ENCODE results near the gene COG1. TPM values are rescaled to one million over a fixed set of nuclear protein-coding genes. Genes with fewer than 3 reads are reported as not detected.

The COG1 gene
- polyA plus RNA-seq, 3 donors = 5.1 to 24.4 (median 8.0) TPM

- Histone ChIP-seq H3K27me3 (ENCODE audit: control insufficient read depth in 2 of 2, insufficient read depth in 2 of 2, low read length in 2 of 2) (no peaks in the 10 kb centered on the region), H3K79me2 (ENCODE audit: insufficient read depth, low read length) (no peaks in the 10 kb centered on the region), H3K4me2 (replicated peaks; ENCODE audit: extremely low read depth, low read length, poor library complexity, severe bottlenecking) (no peak overlapping the region), H3K27ac (ENCODE audit: low read depth in 1 of 2, low read length in 2 of 2) (no peak overlapping the region), H2AFZ (ENCODE audit: insufficient read depth, low read depth, low read length, poor library complexity, severe bottlenecking) (no peak overlapping the region), H4K20me1 (ENCODE audit: insufficient read depth, low read length) (no peaks in the 10 kb centered on the region), H3K4me1 (ENCODE audit: control insufficient read depth in 1 of 2, insufficient read depth in 2 of 2, low read length in 2 of 2) (peaks cover 24 to 27% of the 10 kb centered on the region in 2 donors), H3K36me3 (replicated peaks in 1 of 2; ENCODE audit: control insufficient read depth in 1 of 2, insufficient read depth in 2 of 2, low read length in 2 of 2) (no peaks in the 10 kb centered on the region), H3K9ac (ENCODE audit: insufficient read depth, low read length, poor library complexity, severe bottlenecking) (no peak overlapping the region), H3K9me3 (replicated peaks in 1 of 2; ENCODE audit: control insufficient read depth in 1 of 2, insufficient read depth in 1 of 2, low read length in 2 of 2) (no peaks in the 10 kb centered on the region), H3K4me3 (replicated peaks in 1 of 3; ENCODE audit: low read depth in 2 of 3, low read length in 3 of 3) (no peak overlapping the region)
- Mint-ChIP-seq H3K4me3 (no peak overlapping the region), H3K9me3 (no peaks in the 10 kb centered on the region), H3K27me3 (ENCODE audit: low read depth in 3 of 3) (no peaks in the 10 kb centered on the region), H3K36me3 (peaks cover 0 to 5% of the 10 kb centered on the region in 2 donors), H3K4me1 (peaks cover 26% of the 10 kb centered on the region), H3K27ac (no peak overlapping the region)
- TF ChIP-seq, protein P1, sequence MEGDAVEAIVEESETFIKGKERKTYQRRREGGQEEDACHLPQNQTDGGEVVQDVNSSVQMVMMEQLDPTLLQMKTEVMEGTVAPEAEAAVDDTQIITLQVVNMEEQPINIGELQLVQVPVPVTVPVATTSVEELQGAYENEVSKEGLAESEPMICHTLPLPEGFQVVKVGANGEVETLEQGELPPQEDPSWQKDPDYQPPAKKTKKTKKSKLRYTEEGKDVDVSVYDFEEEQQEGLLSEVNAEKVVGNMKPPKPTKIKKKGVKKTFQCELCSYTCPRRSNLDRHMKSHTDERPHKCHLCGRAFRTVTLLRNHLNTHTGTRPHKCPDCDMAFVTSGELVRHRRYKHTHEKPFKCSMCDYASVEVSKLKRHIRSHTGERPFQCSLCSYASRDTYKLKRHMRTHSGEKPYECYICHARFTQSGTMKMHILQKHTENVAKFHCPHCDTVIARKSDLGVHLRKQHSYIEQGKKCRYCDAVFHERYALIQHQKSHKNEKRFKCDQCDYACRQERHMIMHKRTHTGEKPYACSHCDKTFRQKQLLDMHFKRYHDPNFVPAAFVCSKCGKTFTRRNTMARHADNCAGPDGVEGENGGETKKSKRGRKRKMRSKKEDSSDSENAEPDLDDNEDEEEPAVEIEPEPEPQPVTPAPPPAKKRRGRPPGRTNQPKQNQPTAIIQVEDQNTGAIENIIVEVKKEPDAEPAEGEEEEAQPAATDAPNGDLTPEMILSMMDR (IDR thresholded peaks at IDR 0.05) = no peak
- 95% methylated on average over 5 of the region's 9 CpGs for WGBS (ENCODE audit: insufficient coverage)
- intact Hi-C loops (cut with micrococcal nuclease) = loop anchor here in 1 of 2 donors (10.0 kb wide), 1 partner anchor 632 kb away; no protein-coding TSS in a partner anchor
- DNase-seq = no peak
These were observed 5.6 kb upstream of the COG1 start for GRCh38 chr17:73187203-73187769.

DNA sequence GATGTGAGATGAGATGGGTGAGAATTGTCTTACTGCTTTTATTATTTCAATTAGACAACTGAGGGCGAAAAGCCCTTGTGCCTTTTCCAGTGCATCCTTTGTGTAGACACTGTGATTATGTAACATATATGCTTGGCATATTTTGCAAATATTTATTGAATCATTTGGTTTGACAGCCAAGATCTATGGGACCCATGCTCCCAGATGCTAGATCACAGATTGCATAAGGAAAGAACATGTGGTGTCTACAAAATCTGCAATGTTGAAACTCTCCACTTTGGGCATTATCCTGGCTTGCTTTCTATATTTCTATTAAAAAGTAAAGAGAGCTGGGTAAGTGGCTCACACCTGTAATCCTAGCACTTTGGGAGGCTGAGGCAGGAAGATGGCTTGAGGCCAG lies 4.8 kb upstream of the COG1 start:
- no peaks in the 10 kb centered on the region for H3K9me3 Mint-ChIP-seq
- H3K27ac Mint-ChIP-seq = no peak overlapping the region
- H4K20me1 ChIP-seq (ENCODE audit: insufficient read depth, low read length) = no peaks in the 10 kb centered on the region
- H3K36me3 Mint-ChIP-seq = peaks cover 0 to 5% of the 10 kb centered on the region in 2 donors
- no peaks in the 10 kb centered on the region for H3K27me3 ChIP-seq (ENCODE audit: control insufficient read depth in 2 of 2, insufficient read depth in 2 of 2, low read length in 2 of 2)
- H3K9ac ChIP-seq (ENCODE audit: insufficient read depth, low read length, poor library complexity, severe bottlenecking) = no peak overlapping the region
- peaks cover 26 to 27% of the 10 kb centered on the region in 2 donors for H3K4me1 ChIP-seq (ENCODE audit: control insufficient read depth in 1 of 2, insufficient read depth in 2 of 2, low read length in 2 of 2)
- no peaks in the 10 kb centered on the region for H3K27me3 Mint-ChIP-seq (ENCODE audit: low read depth in 3 of 3)
- H3K9me3 ChIP-seq (replicated peaks in 1 of 2; ENCODE audit: control insufficient read depth in 1 of 2, insufficient read depth in 1 of 2, low read length in 2 of 2) = no peaks in the 10 kb centered on the region
- H3K4me3 Mint-ChIP-seq = no peak overlapping the region
- TF ChIP-seq, protein P1 (IDR thresholded peaks at IDR 0.05) = no peak
- H3K27ac ChIP-seq (ENCODE audit: low read depth in 1 of 2, low read length in 2 of 2) = no peak overlapping the region
- H3K4me3 ChIP-seq (replicated peaks in 1 of 3; ENCODE audit: low read depth in 2 of 3, low read length in 3 of 3) = no peak overlapping the region
- intact Hi-C loops (cut with micrococcal nuclease) = loop anchor here in 1 of 2 donors (10.0 kb wide), 1 partner anchor 633 kb away; no protein-coding TSS in a partner anchor
- no peak overlapping the region for H2AFZ ChIP-seq (ENCODE audit: insufficient read depth, low read depth, low read length, poor library complexity, severe bottlenecking)
- H3K79me2 ChIP-seq (ENCODE audit: insufficient read depth, low read length) = peaks cover 2% of the 10 kb centered on the region
- H3K4me2 ChIP-seq (replicated peaks; ENCODE audit: extremely low read depth, low read length, poor library complexity, severe bottlenecking) = no peak overlapping the region
- peaks cover 26% of the 10 kb centered on the region for H3K4me1 Mint-ChIP-seq
- no peaks in the 10 kb centered on the region for H3K36me3 ChIP-seq (replicated peaks in 1 of 2; ENCODE audit: control insufficient read depth in 1 of 2, insufficient read depth in 2 of 2, low read length in 2 of 2)
- no peak for DNase-seq
- WGBS (ENCODE audit: insufficient coverage) = no CpG with 5 or more reads among the region's 1 CpG
